Panc1 (cell line): ENCODE results near the gene IER5L. TPM values are rescaled to one million over a fixed set of nuclear protein-coding genes. Genes with fewer than 3 reads are reported as not detected.

Experiments used
- ATAC-seq: fragments of 200-7000 bp; cut with Tn5 transposase; 2 replicates; pipeline ENCODE4 v1.9.1; 2020; ENCODE audit warnings: mild to moderate bottlenecking, moderate library complexity
- BruUV-seq: library from RNA; stranded (reverse); fragments of 400-500 nt; replicated peaks from 2 replicates; lab custom pipeline; 2021; lab: Mats Ljungman, UMichigan
- CTCF ChIA-PET: fragments of 300-600 bp; sonication (Branson Sonifier 250); formaldehyde crosslinking; loops from one replicate; lab custom pipeline; 2022; ENCODE audit warnings: antibody characterized with exemption; lab: Charles Lee
- POLR2A ChIA-PET: fragments of 300-600 bp; sonication (Branson Sonifier 250); formaldehyde crosslinking; loops from one replicate; lab custom pipeline; 2022; ENCODE audit warnings: antibody characterized with exemption; lab: Charles Lee
- DNase-seq: peaks from one replicate; pipeline ENCODE4 v3.0.0-alpha.2; 2010; ENCODE audit warnings: low read depth, low spot score
- H3K27ac ChIP-seq: 2 replicates; pipeline ENCODE4 v1.5.1; 2011; ENCODE audit warnings: mild to moderate bottlenecking, low read length, inconsistent platforms
- H3K27me3 ChIP-seq: fragments of 200-500 bp; sonication (Bioruptor generic); 2 replicates; pipeline ENCODE4 v1.6.0; 2014; ENCODE audit warnings: low read length, inconsistent platforms; ENCODE audit not compliant: control insufficient read depth, insufficient read depth
- H3K36me3 ChIP-seq: fragments of 200-500 bp; sonication (Bioruptor generic); 2 replicates; pipeline ENCODE4 v1.5.1; 2014; ENCODE audit warnings: inconsistent platforms, mild to moderate bottlenecking, low read length, moderate library complexity; ENCODE audit not compliant: control insufficient read depth, insufficient read depth
- H3K4me1 ChIP-seq: 2 replicates; pipeline ENCODE4 v1.5.1; 2011; ENCODE audit warnings: inconsistent platforms, mild to moderate bottlenecking, low read length, moderate library complexity; ENCODE audit not compliant: control insufficient read depth, insufficient read depth
- H3K4me3 ChIP-seq, 2 experiments: 2 replicates each; pipeline ENCODE4 v1.5.1; 2011 to 2012; ENCODE audit warnings: low read depth in 2 of 2, low read length in 2 of 2, mild to moderate bottlenecking in 2 of 2, inconsistent platforms in 1 of 2, moderate library complexity in 1 of 2
- H3K9me3 ChIP-seq: fragments of 200-500 bp; sonication (Bioruptor generic); 2 replicates; pipeline ENCODE4 v1.5.1; 2014; ENCODE audit warnings: low read depth, mild to moderate bottlenecking, inconsistent platforms, low read length, moderate library complexity; ENCODE audit not compliant: control insufficient read depth, insufficient read depth
- CTCF ChIP-seq: fragments of 450-650 bp; IDR thresholded peaks from 2 replicates; pipeline ENCODE4 v1.5.1; 2017; ENCODE audit warnings: mild to moderate bottlenecking
- POLR2AphosphoS5 ChIP-seq: IDR thresholded peaks from 2 replicates; pipeline ENCODE4 v1.6.1; 2012; ENCODE audit warnings: mild to moderate bottlenecking, low read depth, low read length, moderate library complexity
- SIN3A ChIP-seq: IDR thresholded peaks from 2 replicates; pipeline ENCODE4 v1.6.1; 2012; ENCODE audit warnings: low read depth, mild to moderate bottlenecking, low read length, moderate library complexity, borderline replicate concordance; ENCODE audit not compliant: insufficient read depth
- TCF7L2 ChIP-seq: IDR thresholded peaks from 2 replicates; pipeline ENCODE4 v1.6.1; 2011; ENCODE audit warnings: mild to moderate bottlenecking, low read depth, low read length, inconsistent platforms
- in situ Hi-C: cut with HindIII; loops from 2 replicates; pipeline ENCODE4 v1.10.0; 2016; ENCODE audit warnings: low sequenced_read_pairs, low pct_unique_long_range_greater_than_20kb
- intact Hi-C: fragments of 100-400 bp; cut with micrococcal nuclease; formaldehyde crosslinking; loops from one replicate; pipeline ENCODE4 v1.10.0; 2022; ENCODE audit not compliant: unreplicated experiment
- total RNA-seq: library from RNA; stranded (reverse); gene quantifications from one replicate; pipeline ENCODE4 v1.2.1, GENCODE V29; 2021; ENCODE audit not compliant: unreplicated experiment
- TF ChIP-seq, protein P1 (sequence below), 2 experiments: IDR thresholded peaks; 2 replicates each; pipeline ENCODE4 v1.6.1; 2011 to 2012; ENCODE audit warnings: low read depth in 2 of 2, control low read depth in 1 of 2, low read length in 1 of 2, mild to moderate bottlenecking in 1 of 2, moderate library complexity in 1 of 2; ENCODE audit not compliant: insufficient read depth in 1 of 2

IER5L gene
- total RNA-seq, 1 experiment from 2014 or later = 44.6 TPM

GRCh38 chr9:129156163-129156562 lies 21.9 kb downstream of the IER5L start:
- ATAC-seq = no peak
- Histone ChIP-seq H3K9me3 (no peaks in the 10 kb centered on the region), H3K27ac (no peak overlapping the region), H3K4me3 (no peak overlapping the region), H3K27me3 (no peaks in the 10 kb centered on the region), H3K4me1 (no peaks in the 10 kb centered on the region), H3K36me3 (no peaks in the 10 kb centered on the region)
- DNase-seq = no peak
- in situ Hi-C loops (no loop called here), intact Hi-C loops (no loop called here)
- TF ChIP-seq SIN3A (no peak), POLR2AphosphoS5 (no peak), CTCF (no peak), TCF7L2 (no peak)
- TF ChIP-seq, protein P1, sequence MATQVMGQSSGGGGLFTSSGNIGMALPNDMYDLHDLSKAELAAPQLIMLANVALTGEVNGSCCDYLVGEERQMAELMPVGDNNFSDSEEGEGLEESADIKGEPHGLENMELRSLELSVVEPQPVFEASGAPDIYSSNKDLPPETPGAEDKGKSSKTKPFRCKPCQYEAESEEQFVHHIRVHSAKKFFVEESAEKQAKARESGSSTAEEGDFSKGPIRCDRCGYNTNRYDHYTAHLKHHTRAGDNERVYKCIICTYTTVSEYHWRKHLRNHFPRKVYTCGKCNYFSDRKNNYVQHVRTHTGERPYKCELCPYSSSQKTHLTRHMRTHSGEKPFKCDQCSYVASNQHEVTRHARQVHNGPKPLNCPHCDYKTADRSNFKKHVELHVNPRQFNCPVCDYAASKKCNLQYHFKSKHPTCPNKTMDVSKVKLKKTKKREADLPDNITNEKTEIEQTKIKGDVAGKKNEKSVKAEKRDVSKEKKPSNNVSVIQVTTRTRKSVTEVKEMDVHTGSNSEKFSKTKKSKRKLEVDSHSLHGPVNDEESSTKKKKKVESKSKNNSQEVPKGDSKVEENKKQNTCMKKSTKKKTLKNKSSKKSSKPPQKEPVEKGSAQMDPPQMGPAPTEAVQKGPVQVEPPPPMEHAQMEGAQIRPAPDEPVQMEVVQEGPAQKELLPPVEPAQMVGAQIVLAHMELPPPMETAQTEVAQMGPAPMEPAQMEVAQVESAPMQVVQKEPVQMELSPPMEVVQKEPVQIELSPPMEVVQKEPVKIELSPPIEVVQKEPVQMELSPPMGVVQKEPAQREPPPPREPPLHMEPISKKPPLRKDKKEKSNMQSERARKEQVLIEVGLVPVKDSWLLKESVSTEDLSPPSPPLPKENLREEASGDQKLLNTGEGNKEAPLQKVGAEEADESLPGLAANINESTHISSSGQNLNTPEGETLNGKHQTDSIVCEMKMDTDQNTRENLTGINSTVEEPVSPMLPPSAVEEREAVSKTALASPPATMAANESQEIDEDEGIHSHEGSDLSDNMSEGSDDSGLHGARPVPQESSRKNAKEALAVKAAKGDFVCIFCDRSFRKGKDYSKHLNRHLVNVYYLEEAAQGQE (IDR thresholded peaks at IDR 0.05; ENCODE audit: insufficient read depth in 1 of 2, low read depth in 2 of 2, low read length in 1 of 2) = no peak
- ChIA-PET POLR2A (no interaction called here), CTCF (no interaction called here)
- no TSS peak for BruUV-seq

DNA sequence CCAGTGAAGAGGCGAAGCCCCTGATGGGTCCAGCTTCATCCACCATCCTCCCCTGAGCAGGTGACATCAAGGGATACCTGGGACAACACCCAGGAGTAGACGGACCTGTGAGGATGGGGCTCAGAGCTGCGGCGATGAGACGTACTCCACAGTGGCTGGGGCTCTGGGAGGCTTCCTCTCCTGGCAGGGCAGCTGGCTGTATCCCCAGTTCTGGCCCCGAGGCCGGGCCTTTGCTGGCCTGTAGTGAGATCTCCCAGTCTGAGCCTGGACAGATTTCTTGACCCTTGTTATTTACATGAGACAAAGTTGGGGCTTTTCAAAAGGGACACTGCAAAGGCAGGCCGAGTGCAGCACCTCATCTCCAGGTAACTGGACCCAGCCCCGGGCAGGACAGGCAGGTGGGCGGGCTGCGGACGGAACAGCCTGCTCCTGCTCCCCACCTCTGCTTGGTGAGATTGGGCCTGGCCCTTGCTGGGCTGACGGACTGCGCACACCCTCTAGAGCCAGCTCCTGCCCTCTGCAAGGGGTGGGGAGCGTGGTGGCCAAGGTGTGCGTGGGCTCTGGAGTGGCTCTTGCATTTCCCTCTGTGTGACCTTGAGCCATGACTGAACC lies 23.1 kb downstream of the IER5L start:
- POLR2A ChIA-PET = no interaction called here
- in situ Hi-C loops (no loop called here), intact Hi-C loops (no loop called here)
- no peaks in the 10 kb centered on the region for H3K36me3 ChIP-seq
- DNase-seq (no peak), ATAC-seq (no peak)
- TF ChIP-seq SIN3A (no peak), POLR2AphosphoS5 (no peak)
- TF ChIP-seq, protein P1 (IDR thresholded peaks at IDR 0.05; ENCODE audit: insufficient read depth in 1 of 2, low read depth in 2 of 2, low read length in 1 of 2) = no peak
- H3K27ac ChIP-seq = no peak overlapping the region
- H3K27me3 ChIP-seq = no peaks in the 10 kb centered on the region
- BruUV-seq = no TSS peak
- H3K4me1 ChIP-seq = no peaks in the 10 kb centered on the region
- CTCF ChIA-PET = no interaction called here
- no peaks in the 10 kb centered on the region for H3K9me3 ChIP-seq
- no peak overlapping the region for H3K4me3 ChIP-seq
